GM21619 (cell line): ENCODE data around the gene HABP2.

Source experiments
- ATAC-seq: cut with Tn5 transposase; IDR thresholded peaks from one replicate; pipeline ENCODE4 v1.9.1; 2021; ENCODE audit not compliant: unreplicated experiment

HABP2 gene

GRCh38 chr10:113592380-113592779, 39.5 kb downstream of the HABP2 start:
- no peak for ATAC-seq

GRCh38 chr10:113594652-113595051, 41.8 kb downstream of the HABP2 start:
- ATAC-seq, result no peak

GRCh38 chr10:113600569-113600968, 47.7 kb downstream of the HABP2 start:
- ATAC-seq, result no peak

GRCh38 chr10:113603057-113603777, 50.4 kb downstream of the HABP2 start:
- ATAC-seq, result no peak

- no peak for ATAC-seq
Observed at GRCh38 chr10:113604572-113604971, 51.7 kb downstream of the HABP2 start.

GRCh38 chr10:113605268-113605978, 52.6 kb downstream of the HABP2 start:
- ATAC-seq, result no peak

- no peak for ATAC-seq
Observed at GRCh38 chr10:113609704-113610108, 56.9 kb downstream of the HABP2 start.

- ATAC-seq, result no peak
Observed at GRCh38 chr10:113610631-113611601, 58.1 kb downstream of the HABP2 start.

- ATAC-seq, result no peak
Observed at GRCh38 chr10:113612154-113612553, 59.3 kb downstream of the HABP2 start.

GRCh38 chr10:113613427-113613826, 60.6 kb downstream of the HABP2 start:
- ATAC-seq, result no peak

GRCh38 chr10:113613977-113614690, 61.3 kb downstream of the HABP2 start:
- no peak for ATAC-seq

- no peak for ATAC-seq
Observed at GRCh38 chr10:113616244-113617074, 63.6 kb downstream of the HABP2 start.

GRCh38 chr10:113617086-113617485, 64.2 kb downstream of the HABP2 start:
- ATAC-seq, result no peak

- ATAC-seq, result no peak
Observed at GRCh38 chr10:113618338-113618737, 65.5 kb downstream of the HABP2 start.

GRCh38 chr10:113619401-113619800, 66.5 kb downstream of the HABP2 start:
- no peak for ATAC-seq

GRCh38 chr10:113620511-113620910, 67.7 kb downstream of the HABP2 start:
- ATAC-seq, result no peak

- ATAC-seq, result no peak
Observed at GRCh38 chr10:113620936-113621335, 68.1 kb downstream of the HABP2 start.

- ATAC-seq, result no peak
Observed at GRCh38 chr10:113621799-113622198, 68.9 kb downstream of the HABP2 start.

GRCh38 chr10:113622831-113623230, 70.0 kb downstream of the HABP2 start:
- ATAC-seq, result no peak
